NCI-H460 (cell line): ENCODE results near the gene HOXB2. TPM values are rescaled to one million over a fixed set of nuclear protein-coding genes. Genes with fewer than 3 reads are reported as not detected.

Source experiments
- DNase-seq: peaks from one replicate; pipeline ENCODE4 v3.0.0-alpha.2; 2016; ENCODE audit warnings: low read depth; ENCODE audit errors: extremely low read depth
- polyA plus RNA-seq: library from polyadenylated mRNA; depleted of rRNA; stranded (reverse); fragments of >200 nt; gene quantifications from 2 replicates; pipeline ENCODE4 v1.2.3, GENCODE V29; 2014; cell fraction: nucleus; rRNA removed
- total RNA-seq: library from RNA; depleted of rRNA; stranded (reverse); fragments of >200 nt; shearing (Covaris generic); gene quantifications from 2 replicates; pipeline ENCODE4 v1.2.3, GENCODE V29; 2014; rRNA removed

The HOXB2 gene
- total RNA-seq: 0.52 TPM in 1 of 2 replicates, not detected in the other
- 2.4 TPM in 1 of 2 replicates, not detected in the other for polyA plus RNA-seq

DNA sequence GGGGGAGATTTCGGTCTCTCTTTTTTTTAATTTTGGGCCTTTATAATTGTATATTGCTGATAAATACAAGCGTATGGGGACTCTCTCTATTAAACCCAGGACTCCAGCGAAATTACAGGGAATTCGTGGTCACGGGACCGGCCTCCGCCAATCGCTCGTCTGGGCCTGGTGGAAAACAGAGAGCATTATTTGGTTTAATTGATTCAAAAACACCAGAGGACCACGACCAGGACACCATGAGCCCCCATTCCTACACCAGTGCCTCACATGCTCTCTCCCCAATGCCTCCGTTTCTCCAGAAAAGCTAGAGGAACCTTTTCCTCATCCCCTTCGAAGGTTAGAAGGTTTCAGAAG lies at the start of gene HOXB2:
Gene HOXB2, minus strand, starts transcription at position 88 of the 354 bp plus-strand sequence. CDS start 198 bp downstream, outside the sequence.
- no peak for DNase-seq

DNA sequence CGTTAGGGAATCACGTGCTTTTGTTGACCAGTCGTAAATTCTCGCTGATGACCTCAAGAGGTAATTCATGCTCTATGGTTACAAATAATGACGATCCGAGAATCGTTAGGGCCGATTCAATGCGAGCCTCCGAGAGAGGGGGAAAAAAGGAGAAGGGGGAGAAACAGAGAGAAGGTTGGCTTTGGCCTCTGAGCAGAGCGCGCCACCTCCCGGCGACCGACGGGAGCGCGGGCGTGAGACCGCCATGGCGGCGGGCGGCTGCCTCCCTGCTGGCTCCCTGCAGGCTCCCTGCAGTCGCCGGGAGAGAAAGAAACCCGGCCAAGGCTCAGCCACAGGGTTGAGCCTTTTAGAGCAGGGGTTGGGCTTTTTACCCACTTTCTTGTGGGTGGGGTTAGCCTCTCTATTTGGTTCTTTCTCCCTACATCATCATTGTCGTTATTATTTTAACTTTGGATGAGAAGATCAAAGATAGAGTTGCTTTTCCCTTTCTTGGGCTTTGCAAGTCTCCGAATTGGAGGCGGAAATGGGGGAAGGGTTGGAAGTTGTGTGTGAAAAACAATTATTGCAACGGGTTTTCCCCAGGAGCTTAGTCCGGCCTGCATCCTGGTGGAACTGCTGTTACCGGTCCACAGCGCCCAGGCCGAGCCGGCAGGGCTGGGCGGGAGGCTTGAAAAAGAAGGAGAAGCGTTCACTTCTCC lies 49.1 kb upstream of the HOXB2 start:
- no peak for DNase-seq

DNA sequence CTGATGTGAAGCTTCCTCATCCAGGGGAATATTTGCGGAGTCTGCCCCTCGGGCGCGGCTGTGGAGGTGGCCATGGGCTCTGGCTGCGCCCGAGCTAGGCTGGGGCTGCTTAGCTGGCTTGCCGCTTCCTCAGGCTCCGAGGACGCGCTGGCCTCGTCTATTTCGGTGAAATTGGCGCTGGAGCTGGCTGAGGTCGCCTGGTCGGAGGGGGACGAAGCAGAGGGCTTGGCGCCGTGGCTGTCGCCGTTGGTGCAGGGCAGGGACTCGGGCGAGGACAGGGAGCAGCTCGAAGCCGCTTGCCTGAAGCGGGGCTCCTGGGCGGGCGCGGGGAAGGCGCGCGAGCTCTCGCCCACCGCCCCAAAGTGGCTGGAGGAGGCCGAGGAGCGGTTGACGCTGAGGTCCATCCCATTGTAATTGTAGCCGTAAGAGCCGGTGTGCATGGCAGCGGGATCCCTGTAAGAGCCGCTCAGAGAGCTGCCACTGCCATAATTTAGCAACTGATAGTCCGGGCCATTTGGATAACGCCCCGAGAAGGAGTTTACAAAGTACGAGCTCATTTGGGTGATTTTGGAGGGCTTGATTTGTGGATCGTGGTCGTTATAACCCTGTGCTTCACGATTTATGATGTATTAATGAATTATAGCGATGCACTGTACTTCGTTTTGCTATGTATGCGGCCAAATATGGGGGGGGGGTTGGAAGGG lies 48.4 kb upstream of the HOXB2 start, which contains the start of gene HOXB5:
Gene HOXB5, minus strand, starts transcription at position 654 of the 704 bp plus-strand sequence. Its CDS starts 97 bp downstream, at position 557.
- no peak for DNase-seq

DNA sequence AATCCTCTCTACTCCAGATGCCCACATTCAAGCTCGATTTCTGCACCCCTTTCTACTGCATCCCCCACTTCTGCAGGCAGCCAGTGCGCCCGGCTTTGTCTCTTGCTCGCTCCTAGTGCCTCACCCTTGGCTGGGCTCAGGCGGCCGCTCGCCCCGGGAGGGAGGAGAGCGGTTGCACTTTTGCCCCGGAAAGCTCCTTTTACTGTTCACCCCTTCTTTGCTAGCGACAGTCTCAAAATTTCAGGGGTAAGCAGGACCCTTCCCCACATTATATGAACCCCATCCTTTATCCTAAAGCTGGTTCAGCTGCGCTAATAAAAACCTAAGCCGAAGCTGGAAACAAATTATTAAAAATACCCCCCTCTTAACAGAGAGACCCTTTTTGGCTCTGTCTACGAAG lies 47.7 kb upstream of the HOXB2 start:
- no peak for DNase-seq

DNA sequence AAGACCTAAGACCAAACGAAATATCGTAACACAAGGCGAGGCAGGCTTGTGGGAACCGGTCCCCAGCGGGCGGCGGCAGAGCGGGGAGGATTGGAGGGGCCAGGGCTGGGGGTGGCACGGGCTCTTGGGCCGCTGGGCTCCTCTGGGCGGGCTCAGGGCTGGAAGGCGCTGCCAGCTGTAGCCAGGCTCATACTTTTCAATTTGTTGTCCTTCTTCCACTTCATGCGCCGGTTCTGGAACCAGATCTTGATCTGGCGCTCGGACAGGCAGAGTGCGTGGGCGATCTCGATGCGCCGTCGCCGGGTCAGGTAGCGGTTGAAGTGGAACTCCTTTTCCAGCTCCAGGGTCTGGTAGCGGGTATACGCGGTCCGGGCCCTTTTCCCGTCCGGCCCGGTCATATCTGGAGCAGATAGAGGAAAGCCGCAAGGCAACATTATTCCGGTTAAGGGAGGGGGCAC lies 47.2 kb upstream of the HOXB2 start:
- no peak for DNase-seq

DNA sequence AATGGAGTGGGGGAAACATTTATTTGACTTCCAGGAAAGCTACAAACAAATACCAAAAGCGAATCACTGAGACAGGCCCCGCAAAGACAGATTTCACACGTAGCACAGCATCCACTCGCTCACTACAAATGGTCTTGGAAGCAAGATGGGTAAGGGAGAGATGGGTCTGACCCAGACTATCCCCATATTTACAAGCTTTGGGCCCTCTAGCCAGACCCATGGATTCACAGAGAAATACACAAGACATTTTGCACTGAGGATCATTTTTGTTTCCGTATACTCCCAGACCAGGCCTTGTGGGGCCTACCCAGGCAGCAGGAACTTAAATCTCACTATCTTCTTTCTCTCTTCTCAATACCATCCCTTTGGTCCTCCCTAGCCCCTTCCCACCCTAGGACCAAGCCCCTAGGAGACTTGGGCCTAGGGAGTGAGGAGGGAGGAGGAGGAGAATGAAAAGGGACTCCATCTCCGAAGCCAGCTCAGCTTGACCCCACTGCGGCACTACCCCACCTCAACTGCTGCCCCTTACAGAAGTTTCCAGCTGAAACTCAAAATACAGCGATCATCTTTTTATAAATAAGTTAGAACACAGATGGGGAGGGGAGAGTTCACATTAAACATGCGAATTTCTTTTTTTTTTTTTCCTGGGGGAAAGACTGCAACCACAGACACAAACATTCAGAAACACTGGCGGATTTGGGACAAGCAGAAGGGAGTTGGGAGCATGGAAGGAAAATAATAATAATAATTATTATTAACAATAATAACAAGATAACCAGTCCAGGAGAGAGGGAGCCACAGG lies 46.5 kb upstream of the HOXB2 start:
- DNase-seq: no peak

DNA sequence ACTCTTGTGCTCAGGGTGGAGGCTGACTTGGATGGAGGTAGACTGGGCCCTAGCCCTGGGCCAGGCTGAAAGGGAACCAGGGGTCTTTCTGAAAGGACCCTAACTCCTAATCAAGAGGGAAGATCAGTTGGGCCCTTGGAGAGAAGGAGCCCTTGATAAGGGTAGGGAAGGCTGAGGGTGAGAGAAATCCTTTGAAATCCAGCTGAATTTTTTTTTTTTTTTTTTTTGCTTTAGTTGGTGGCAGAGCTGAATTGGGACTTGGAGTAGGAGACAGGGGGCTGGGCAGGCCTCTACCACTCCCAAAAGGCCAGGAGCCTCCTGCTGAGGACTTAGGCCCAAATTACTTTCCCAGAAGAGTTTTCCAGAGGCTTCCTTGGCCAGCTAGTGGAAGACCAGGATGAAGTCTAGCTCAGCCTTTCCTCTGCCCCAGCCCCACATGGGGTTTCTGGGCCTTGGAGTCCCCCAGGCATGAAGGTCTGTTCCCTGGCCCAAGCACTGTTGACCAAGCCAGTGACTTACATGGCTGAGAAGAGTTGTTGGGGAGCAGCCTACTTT lies 45.8 kb upstream of the HOXB2 start:
- no peak for DNase-seq

DNA sequence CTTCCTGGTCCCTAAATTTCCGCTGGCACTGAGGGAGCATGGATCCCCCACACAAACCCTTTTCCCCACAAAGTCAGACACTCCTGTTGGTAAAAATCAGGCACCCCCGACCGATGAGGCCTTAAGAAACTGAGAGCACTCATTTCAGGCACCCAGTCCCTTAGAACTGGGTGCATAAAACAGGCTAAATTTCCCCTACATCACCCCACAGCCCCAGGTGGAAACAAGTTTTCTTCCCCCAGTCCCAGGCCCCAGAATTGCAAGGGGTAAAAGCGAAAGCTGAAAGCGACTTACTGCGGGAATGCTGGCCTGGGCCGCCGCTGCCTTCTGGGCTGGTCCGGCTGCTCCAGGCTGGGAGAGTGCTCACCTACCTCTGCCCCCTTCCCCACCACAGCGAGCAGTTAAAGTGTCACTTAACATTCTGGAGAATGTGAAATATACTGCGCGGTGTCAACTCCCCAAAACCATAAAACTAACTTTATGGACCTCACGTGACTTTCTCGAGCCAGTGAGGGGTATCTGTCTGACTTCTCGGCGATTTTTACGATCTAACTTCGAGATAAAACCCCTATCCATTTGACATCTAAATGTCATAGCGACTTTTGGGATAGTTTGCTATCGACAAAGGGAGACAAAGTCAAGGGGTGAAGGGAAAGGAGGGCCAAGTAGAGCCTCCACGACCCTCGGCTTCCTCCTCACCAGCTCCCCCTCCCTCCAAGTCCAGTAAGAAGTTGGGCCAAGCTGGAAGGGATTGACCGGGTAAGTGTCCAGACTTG lies 45.1 kb upstream of the HOXB2 start, which contains the start of gene HOXB3:
Gene HOXB3, minus strand, starts transcription at position 411 of the 776 bp plus-strand sequence. CDS start 37,767 bp downstream, outside the sequence.
- DNase-seq: no peak

DNA sequence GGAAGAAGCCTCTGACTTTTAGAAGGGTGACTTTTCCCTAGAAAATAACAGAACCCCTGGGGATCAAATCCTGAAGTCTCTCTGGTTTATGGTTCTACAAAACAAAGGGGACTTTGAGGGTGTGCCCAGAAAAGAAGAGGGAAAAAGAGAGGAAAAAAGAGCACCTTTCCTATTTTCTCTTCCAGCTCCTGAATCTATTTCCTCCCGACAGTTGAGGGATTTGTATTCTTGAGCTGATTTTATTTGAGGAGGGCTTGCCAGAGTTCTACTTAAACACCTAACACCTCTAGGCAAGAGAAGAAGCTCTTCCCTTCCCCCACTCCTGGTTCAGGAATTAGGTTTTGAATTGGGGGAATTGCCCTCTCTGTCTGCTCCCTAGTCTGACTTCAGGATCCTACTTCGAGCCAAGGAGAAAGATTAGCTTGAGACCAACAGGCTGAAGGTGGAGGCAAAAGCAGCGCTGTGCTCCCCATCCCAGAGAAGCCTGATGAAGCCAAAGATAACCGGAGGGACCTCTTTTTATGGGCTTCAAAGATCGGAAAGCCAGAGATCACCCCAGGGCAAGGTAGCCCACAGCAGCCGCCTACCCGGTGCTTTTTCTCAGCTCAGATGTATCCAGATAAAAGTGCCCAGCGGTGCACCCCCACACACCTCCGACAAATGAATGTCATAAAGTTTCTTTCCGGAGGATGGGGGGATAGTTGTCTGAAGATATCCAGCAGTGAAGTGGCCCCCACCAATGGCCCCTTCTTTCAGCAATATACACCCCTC lies 44.3 kb upstream of the HOXB2 start:
- DNase-seq: no peak

DNA sequence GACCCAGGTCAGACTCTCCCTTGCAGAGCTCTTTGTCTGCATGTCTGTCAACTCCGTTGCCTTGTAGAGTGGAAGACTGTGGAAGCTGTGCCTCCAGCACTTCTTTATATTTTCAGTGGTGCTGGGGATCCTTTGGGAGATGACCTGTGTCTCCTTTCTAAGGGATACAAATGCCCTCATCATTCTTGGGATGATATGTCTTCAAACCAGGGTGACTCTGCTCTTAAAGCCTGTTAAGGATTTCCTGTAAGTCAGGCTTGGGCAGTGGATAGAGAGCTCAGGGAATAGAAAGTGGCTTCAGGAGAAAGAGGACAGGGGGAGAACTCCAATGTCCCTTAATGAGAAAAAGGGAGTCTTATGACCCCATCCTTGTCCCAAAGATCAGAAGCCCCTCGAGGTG lies 43.6 kb upstream of the HOXB2 start:
- no peak for DNase-seq

DNA sequence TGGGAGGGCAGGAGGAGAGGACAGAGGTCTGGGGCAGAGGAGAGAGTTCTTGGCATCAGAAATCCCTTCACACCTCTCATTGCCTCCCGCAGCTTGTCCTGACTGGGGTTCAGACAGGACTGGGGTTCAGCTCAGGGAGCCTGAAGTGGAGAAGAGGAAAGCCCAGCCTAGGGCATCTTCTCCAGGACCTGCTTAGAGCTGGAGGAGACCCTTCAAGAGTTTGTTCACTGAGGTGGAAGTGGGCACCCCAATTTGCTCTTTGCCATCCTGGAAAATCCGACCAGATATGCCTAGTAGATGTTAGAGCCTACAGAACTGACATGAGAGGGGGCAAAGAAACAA lies 43.1 kb upstream of the HOXB2 start:
- no peak for DNase-seq

DNA sequence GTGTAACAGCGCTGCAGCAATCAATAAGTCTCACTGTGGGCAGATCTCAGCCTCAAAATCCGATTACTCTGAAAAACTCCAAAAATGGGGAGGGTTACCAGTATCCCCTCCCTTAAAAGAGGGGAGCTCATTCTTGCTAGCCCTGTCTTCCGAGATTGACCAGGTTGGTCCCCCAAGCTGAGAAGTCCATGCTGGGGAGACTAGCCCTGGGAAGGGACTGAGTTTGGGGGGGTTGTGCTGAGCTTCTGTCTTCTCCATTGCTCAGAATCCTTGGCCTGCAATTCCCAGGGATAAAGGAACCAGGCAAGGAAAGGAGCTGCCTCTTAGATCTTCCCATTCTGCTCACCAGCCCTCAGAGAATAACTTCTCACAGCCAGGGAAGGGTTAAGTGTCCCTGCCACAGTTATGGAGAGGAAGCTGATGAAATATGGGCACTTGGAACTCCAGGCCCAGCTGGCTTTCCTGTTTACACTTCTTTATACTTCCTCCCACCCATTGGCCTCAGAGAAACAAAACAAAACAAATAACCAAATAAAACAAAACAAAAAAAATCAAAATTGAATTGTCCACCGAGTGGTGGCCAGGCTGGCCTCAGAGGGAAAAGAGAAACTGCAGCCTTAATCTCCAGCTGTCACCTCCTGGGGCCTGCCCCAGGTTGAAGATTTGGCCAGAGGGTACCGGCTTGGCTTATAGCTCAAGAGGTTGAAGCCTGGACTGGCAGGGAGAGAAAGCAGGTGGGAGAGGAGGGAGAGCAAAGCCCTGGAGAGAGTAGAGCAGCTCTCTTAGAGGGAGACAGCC lies 42.6 kb upstream of the HOXB2 start:
- DNase-seq: no peak

DNA sequence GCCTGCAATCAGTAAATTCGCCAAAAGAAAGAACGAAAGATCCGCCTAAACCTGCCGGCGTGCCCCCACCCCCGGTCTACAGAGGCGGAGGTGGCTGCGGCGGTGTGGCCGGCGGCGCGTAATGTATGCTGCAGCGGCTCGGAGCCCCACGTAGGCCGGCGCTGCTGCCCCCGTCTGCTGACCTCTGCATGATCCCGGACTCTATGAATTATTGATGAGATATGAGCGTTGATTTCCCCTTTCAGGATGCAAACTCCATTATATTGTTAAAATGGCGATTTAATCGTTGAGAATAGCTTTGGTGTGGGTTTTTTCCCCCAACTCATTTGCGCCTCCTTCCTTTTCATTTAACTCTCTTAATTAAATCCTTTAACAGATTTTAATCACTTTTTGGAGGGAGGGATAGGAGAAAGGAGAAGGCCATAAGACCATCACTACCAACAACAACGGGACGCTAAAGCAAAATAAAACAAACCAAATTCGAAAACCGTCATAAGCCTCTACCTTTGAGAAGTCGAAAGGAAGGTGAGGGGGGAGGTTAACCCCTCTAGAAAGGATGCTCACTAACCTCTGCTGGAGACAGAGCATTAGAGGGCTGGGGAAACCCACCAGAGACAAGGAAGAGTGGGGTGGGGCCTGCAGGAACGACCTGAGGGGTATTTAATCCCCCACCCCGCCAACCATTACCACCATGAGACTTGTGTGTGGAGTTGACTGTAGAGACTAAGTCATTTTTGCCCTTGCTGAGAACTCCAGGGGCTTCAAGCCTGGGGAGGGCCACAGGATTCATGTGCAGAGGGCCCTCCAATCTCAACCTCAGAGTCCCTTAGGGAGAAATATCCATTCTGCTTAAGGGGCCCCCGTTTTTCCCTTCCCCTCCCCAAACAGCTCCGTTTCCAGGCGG lies 41.7 kb upstream of the HOXB2 start:
- DNase-seq: no peak

DNA sequence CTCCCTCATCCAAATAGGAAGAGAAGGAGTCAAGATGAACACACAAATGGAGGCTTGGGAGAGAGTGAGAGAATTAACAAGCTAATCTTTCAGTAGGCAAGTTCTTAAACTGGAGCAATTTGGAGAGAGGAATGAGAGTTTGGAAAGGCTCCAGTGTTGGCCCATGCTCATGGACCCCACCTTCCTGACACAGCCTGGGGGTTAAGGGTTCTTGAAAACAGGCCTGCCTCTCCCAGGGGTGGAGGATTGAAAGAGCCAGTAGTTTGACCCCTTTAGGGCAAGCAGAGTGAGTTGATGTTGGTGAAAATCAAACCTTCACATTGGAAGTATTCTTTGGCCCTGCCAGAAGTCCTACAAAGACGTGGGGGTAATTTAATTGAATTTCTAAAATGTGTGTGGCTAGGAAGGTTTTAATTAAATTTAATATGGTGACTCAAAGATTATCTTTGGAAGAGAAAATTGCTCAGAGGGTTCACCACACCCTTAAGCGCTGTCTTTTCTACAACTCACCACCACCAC lies 39.4 kb upstream of the HOXB2 start:
- no peak for DNase-seq

DNA sequence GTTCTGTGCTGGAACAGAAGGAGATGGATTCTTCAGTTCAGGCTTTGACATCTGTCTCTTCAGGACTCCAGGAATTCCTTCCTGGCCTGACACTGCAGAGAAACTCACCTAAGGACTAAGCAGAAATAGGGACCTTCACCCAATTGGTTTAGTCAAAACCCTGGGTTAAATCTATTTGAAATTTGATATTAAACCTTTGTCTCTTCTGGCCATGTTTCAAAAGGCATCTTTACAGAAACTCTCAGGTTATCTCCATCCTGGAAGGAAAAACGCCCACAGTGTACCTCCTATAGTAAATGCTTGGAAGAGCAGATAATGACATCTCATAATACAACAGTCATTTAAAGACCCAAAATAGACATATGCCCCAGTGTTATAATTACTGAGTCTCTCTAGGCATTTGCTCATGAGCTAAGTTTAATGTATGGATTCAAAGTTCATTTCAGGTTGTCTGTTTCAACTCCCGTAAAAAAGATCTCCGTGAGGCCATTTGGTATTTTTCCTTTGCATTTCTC lies 38.9 kb upstream of the HOXB2 start:
- DNase-seq: no peak

DNA sequence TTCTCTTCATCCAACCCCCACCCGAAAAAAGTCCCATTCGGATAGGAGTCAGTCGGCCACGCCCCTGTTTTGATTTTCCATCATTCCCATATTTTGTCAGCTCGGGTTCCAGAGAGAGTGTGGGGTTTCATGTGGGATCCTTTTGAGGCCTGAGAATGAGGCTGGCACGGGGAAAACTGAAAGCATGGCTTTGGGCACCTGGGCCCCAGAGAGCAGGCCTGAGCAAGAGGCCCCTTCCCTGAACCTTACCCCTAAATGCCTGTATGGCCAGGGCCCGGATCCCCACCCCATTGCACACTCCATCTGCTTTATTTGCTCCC lies 37.8 kb upstream of the HOXB2 start:
- no peak for DNase-seq
